Endothelial cell of umbilical vein (primary cell): ENCODE results near the gene LRRFIP2. TPM values are rescaled to one million over a fixed set of nuclear protein-coding genes. Genes with fewer than 3 reads are reported as not detected.

Experiments used
- BruUV-seq: library from RNA; stranded (reverse); fragments of 400-500 nt; replicated peaks from 2 replicates; lab custom pipeline; 2021; lab: Mats Ljungman, UMichigan
- CTCF ChIA-PET: fragments of 300-600, 350-600 bp; sonication (Branson Sonifier 250); formaldehyde crosslinking; loops from one replicate; lab custom pipeline; 2021; ENCODE audit warnings: antibody characterized with exemption, inconsistent platforms; lab: Charles Lee
- POLR2A ChIA-PET: fragments of 300-600, 350-600 bp; sonication (Branson Sonifier 250); formaldehyde crosslinking; loops from one replicate; lab custom pipeline; 2021; ENCODE audit warnings: antibody characterized with exemption, inconsistent platforms; lab: Charles Lee
- DNase-seq: peaks from one replicate; pipeline ENCODE4 v3.0.0-alpha.2; 2011; ENCODE audit warnings: low read depth, low spot score
- FAIRE-seq: peaks from 2 replicates; lab custom pipeline; 2011; peaks lifted over from hg19 to GRCh38; lab: Jason Lieb, UNC
- H2AFZ ChIP-seq: 2 replicates; pipeline ENCODE4 v1.6.0; 2012; ENCODE audit warnings: low read depth, low read length, control low read depth, inconsistent platforms
- H3K27ac ChIP-seq: 2 replicates; pipeline ENCODE4 v1.5.1; 2011; ENCODE audit warnings: low read depth, mild to moderate bottlenecking, control low read depth, low read length, moderate library complexity; ENCODE audit not compliant: insufficient read depth
- H3K27me3 ChIP-seq, 2 experiments: 2 replicates each; pipeline versions ENCODE4 v1.6.0 to v1.6.1; 2011; ENCODE audit warnings: low read length in 2 of 2, mixed read lengths in 1 of 2; ENCODE audit not compliant: control insufficient read depth in 2 of 2, insufficient read depth in 2 of 2
- H3K36me3 ChIP-seq, 2 experiments: 2 replicates in 1 of 2; 3 replicates in 1 of 2; pipeline ENCODE4 v1.5.1; 2011; ENCODE audit warnings: low read length in 2 of 2, mild to moderate bottlenecking in 1 of 2, moderate library complexity in 1 of 2; ENCODE audit not compliant: control insufficient read depth in 2 of 2, insufficient read depth in 2 of 2; ENCODE audit errors: extremely low read depth in 1 of 2
- H3K4me1 ChIP-seq: 3 replicates; pipeline ENCODE4 v1.5.1; 2011; ENCODE audit warnings: mild to moderate bottlenecking, low read length; ENCODE audit not compliant: control insufficient read depth, insufficient read depth; ENCODE audit errors: extremely low read depth
- H3K4me2 ChIP-seq: 2 replicates; pipeline ENCODE4 v1.6.1; 2011; ENCODE audit warnings: low read length, control low read depth, mixed read lengths; ENCODE audit not compliant: insufficient read depth
- H3K4me3 ChIP-seq, 3 experiments: fragments of 200-600 bp in 1 of 3; sonication (generic), shearing (Covaris generic) in 1 of 3; replicated peaks in 1 of 3; 2 replicates each; pipeline ENCODE4 v1.5.1; 2011 to 2016; ENCODE audit warnings: control low read depth in 3 of 3, low read length in 3 of 3, mild to moderate bottlenecking in 2 of 3, inconsistent platforms in 1 of 3, low read depth in 1 of 3, moderate library complexity in 1 of 3; ENCODE audit not compliant: insufficient read depth in 1 of 3
- H3K79me2 ChIP-seq: 2 replicates; pipeline ENCODE4 v1.6.0; 2012; ENCODE audit warnings: low read length, inconsistent platforms; ENCODE audit not compliant: control insufficient read depth, insufficient read depth
- H3K9ac ChIP-seq: replicated peaks from 2 replicates; pipeline ENCODE3; 2011; ENCODE audit warnings: low read length, control low read depth; ENCODE audit not compliant: insufficient read depth; ENCODE audit errors: extremely low read depth
- H3K9me1 ChIP-seq: replicated peaks from 3 replicates; pipeline ENCODE4 v1.6.0; 2011; ENCODE audit warnings: mild to moderate bottlenecking, low read length; ENCODE audit not compliant: control insufficient read depth, insufficient read depth; ENCODE audit errors: extremely low read depth
- H3K9me3 ChIP-seq: replicated peaks from 2 replicates; pipeline ENCODE4 v1.5.1; 2012; ENCODE audit warnings: low read length, inconsistent platforms; ENCODE audit not compliant: control insufficient read depth, insufficient read depth
- H4K20me1 ChIP-seq: replicated peaks from 2 replicates; pipeline ENCODE3; 2011; ENCODE audit warnings: mild to moderate bottlenecking, low read length; ENCODE audit not compliant: control insufficient read depth, insufficient read depth; ENCODE audit errors: extremely low read depth
- EZH2 ChIP-seq: IDR thresholded peaks from 2 replicates; pipeline ENCODE4 v1.6.1; 2012; ENCODE audit warnings: borderline replicate concordance, low read depth, mild to moderate bottlenecking, moderate library complexity, low read length, inconsistent platforms; ENCODE audit not compliant: severe bottlenecking
- FOS ChIP-seq: IDR thresholded peaks from 2 replicates; pipeline ENCODE4 v1.6.1; 2011; ENCODE audit warnings: mild to moderate bottlenecking, low read length, moderate library complexity, borderline replicate concordance; ENCODE audit not compliant: insufficient read depth
- GATA2 ChIP-seq: IDR thresholded peaks from 2 replicates; pipeline ENCODE4 v1.7.0; 2011; ENCODE audit warnings: low read depth, mild to moderate bottlenecking, moderate library complexity, mixed read lengths, low read length; ENCODE audit not compliant: insufficient read length, insufficient read depth
- JUN ChIP-seq: IDR thresholded peaks from 2 replicates; pipeline ENCODE4 v1.6.1; 2011; ENCODE audit warnings: borderline replicate concordance, low read depth; ENCODE audit not compliant: insufficient read length, insufficient read depth
- MYC ChIP-seq: IDR thresholded peaks from one replicate; pipeline ENCODE4 v1.6.1; 2011; ENCODE audit warnings: mild to moderate bottlenecking, low read depth, low read length
- POLR2A ChIP-seq: IDR thresholded peaks from 2 replicates; pipeline ENCODE4 v1.6.1; 2012; ENCODE audit warnings: low read depth, mild to moderate bottlenecking, control low read depth, low read length
- POLR2AphosphoS5 ChIP-seq: IDR thresholded peaks from 2 replicates; pipeline ENCODE4 v1.6.1; 2012; ENCODE audit warnings: low read depth, mild to moderate bottlenecking, control low read depth, low read length, moderate library complexity; ENCODE audit not compliant: insufficient read depth
- dilution Hi-C: fragments of 300-500 bp; cut with MboI; formaldehyde crosslinking; loops from one replicate; pipeline ENCODE4 v1.15.0; 2019; ENCODE audit warnings: low sequenced_read_pairs; ENCODE audit not compliant: extremely low pct_ligation_motif_present
- intact Hi-C: fragments of 100-400 bp; cut with micrococcal nuclease; formaldehyde crosslinking; loops from one replicate; pipeline ENCODE4 v1.10.0; 2022
- polyA plus RNA-seq, 4 experiments: library from polyadenylated mRNA; depleted of rRNA in 3 of 4; stranded (reverse) in 3 of 4; unstranded in 1 of 4; fragments of >200 nt; gene quantifications; 2 replicates each; pipeline versions ENCODE4 v1.2.1 to v1.2.3, GENCODE V29; 2011 to 2012; ENCODE audit warnings: missing spikeins in 1 of 4
- total RNA-seq: library from RNA; stranded (reverse); gene quantifications from 2 replicates; pipeline ENCODE4 v1.2.3, GENCODE V29; 2021
- TF ChIP-seq, protein P1 (sequence below), 2 donors: IDR thresholded peaks; 1 replicate in 1 of 2; 2 replicates in 1 of 2; pipeline ENCODE4 v1.5.1; 2011; ENCODE audit warnings: low read length in 2 of 2, mild to moderate bottlenecking in 2 of 2, moderate library complexity in 2 of 2, control low read depth in 1 of 2, inconsistent platforms in 1 of 2, low read depth in 1 of 2; ENCODE audit not compliant: insufficient read depth in 1 of 2; ENCODE audit errors: extremely low read depth in 1 of 2
- TF ChIP-seq, protein P2 (sequence below): IDR thresholded peaks from 2 replicates; pipeline ENCODE4 v1.6.1; 2011; ENCODE audit not compliant: insufficient read depth, insufficient read length

The LRRFIP2 gene
- total and polyA plus RNA-seq, 2 donors (not counting 3 experiments of a cell fraction or from before 2014, with no cell fraction given): 20.8 to 78.9 TPM

DNA sequence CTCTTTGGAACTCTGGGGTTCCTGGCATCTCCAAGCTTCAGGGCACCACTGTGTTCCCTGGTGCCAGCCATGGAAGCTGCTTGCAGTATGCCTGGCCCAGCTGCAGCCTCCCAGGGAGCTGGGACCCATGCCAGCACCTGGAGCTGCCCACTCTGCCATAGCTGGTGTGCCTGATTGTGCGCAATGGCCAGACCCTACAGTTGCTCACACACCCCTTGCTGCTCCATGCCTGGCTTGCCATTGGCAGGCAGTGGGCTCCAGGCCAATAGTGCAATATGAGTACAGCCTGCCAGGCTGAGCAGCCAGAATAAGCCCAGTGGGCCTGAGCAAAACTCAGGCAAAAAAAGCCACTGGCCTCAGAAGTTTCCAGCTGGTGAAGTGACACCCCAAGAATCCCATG, 43.8 kb upstream of the LRRFIP2 start:
- Histone ChIP-seq H3K4me1 (peaks cover 2% of the 10 kb centered on the region), H4K20me1 (no peaks in the 10 kb centered on the region), H3K4me3 (no peak overlapping the region), H3K4me2 (no peak overlapping the region), H2AFZ (no peak overlapping the region), H3K27ac (no peak overlapping the region), H3K9me1 (no peaks in the 10 kb centered on the region), H3K9ac (no peak overlapping the region), H3K27me3 (peaks cover 0 to 2% of the 10 kb centered on the region in 2 experiments), H3K36me3 (no peaks in the 10 kb centered on the region), H3K9me3 (no peaks in the 10 kb centered on the region), H3K79me2 (no peaks in the 10 kb centered on the region)
- no TSS peak for BruUV-seq
- intact Hi-C loops: no loop called here
- DNase-seq: no peak
- dilution Hi-C loops: no loop called here
- FAIRE-seq: no peak
- TF ChIP-seq MYC: no peak
- CTCF ChIA-PET: interaction anchor here (0.7 to 10.1 kb wide), 6 partner anchors 11 to 210 kb away, joined by 3 to 141 read pairs (median 3); no protein-coding TSS in a partner anchor
- POLR2A ChIA-PET: no interaction called here

DNA sequence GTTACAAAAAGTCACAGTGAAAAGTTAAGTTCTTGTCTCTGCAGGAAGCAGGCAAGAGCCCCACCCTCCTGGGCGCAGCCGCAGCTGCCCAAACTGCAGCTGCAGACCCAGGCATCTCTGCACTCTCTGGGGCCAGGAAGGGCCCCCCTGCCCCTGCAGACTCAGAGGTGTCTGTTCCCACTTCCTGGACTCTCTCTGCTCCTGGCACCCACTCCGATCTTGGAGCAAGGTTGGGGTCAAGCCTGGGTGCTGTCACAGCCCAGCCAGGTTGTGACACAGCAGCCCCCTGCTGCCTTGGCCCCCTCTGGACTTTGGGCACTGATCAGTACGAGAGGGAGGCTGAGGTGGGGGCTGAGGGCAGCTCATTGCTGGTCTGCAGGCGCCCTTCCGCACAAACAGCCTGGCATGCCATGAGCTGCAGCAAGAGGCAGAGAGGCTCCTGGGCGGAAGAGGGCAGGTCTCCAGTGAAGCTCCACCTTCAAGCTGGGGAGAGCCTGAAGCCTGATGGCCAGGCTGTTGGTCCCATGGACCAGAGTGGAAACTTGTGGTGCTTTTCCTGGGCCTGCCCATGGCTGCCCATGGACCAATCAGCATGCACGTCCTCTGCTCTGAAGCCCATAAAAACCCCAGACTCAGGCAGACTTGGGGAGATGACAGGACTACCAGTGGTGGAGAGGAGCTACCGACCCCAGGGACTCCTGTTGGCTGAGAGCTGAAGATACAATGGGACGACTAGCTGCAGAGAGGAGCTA, 42.9 kb upstream of the LRRFIP2 start:
- intact Hi-C loops (no loop called here), dilution Hi-C loops (no loop called here)
- Histone ChIP-seq H3K9me3 (no peaks in the 10 kb centered on the region), H2AFZ (no peak overlapping the region), H3K27ac (no peak overlapping the region), H3K4me3 (no peak overlapping the region), H3K27me3 (peaks cover 0 to 2% of the 10 kb centered on the region in 2 experiments), H3K36me3 (no peaks in the 10 kb centered on the region), H3K4me1 (peaks cover 2% of the 10 kb centered on the region), H4K20me1 (no peaks in the 10 kb centered on the region), H3K9ac (no peak overlapping the region), H3K4me2 (no peak overlapping the region), H3K79me2 (no peaks in the 10 kb centered on the region), H3K9me1 (no peaks in the 10 kb centered on the region)
- DNase-seq (no peak), FAIRE-seq (no peak)
- ChIA-PET POLR2A (no interaction called here), CTCF (interaction anchor here (0.7 to 10.1 kb wide), 3 partner anchors 58 to 191 kb away, joined by 3 to 141 read pairs (median 3); no protein-coding TSS in a partner anchor)
- TF ChIP-seq POLR2A: no peak
- TF ChIP-seq FOS: no peak
- TF ChIP-seq, protein P1, sequence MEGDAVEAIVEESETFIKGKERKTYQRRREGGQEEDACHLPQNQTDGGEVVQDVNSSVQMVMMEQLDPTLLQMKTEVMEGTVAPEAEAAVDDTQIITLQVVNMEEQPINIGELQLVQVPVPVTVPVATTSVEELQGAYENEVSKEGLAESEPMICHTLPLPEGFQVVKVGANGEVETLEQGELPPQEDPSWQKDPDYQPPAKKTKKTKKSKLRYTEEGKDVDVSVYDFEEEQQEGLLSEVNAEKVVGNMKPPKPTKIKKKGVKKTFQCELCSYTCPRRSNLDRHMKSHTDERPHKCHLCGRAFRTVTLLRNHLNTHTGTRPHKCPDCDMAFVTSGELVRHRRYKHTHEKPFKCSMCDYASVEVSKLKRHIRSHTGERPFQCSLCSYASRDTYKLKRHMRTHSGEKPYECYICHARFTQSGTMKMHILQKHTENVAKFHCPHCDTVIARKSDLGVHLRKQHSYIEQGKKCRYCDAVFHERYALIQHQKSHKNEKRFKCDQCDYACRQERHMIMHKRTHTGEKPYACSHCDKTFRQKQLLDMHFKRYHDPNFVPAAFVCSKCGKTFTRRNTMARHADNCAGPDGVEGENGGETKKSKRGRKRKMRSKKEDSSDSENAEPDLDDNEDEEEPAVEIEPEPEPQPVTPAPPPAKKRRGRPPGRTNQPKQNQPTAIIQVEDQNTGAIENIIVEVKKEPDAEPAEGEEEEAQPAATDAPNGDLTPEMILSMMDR (IDR thresholded peaks at IDR 0.05; ENCODE audit: extremely low read depth in 1 of 2, insufficient read depth in 1 of 2, low read depth in 1 of 2, low read length in 2 of 2): no peak
- TF ChIP-seq, protein P2, sequence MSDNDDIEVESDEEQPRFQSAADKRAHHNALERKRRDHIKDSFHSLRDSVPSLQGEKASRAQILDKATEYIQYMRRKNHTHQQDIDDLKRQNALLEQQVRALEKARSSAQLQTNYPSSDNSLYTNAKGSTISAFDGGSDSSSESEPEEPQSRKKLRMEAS: no peak
- no peak for TF ChIP-seq GATA2
- TF ChIP-seq POLR2AphosphoS5: no peak
- TF ChIP-seq MYC: no peak
- no peak for TF ChIP-seq JUN
- TF ChIP-seq EZH2: no peak
- no TSS peak for BruUV-seq
